Astrocyte (in vitro differentiated cells and primary cell): Measurements from ENCODE around the gene RBBP9. TPM values are rescaled to one million over a fixed set of nuclear protein-coding genes. Genes with fewer than 3 reads are reported as not detected.

Source experiments
- DNase-seq: peaks from one replicate; pipeline ENCODE4 v3.0.0-alpha.2; 2010; ENCODE audit warnings: low read depth
- FAIRE-seq: peaks from 2 replicates; lab custom pipeline; 2011; peaks lifted over from hg19 to GRCh38; lab: Jason Lieb, UNC
- H2AFZ ChIP-seq: 2 replicates; pipeline ENCODE4 v1.6.0; 2012; ENCODE audit warnings: low read depth, low read length, inconsistent platforms
- H3K27ac ChIP-seq: 2 replicates; pipeline ENCODE4 v1.5.1; 2011; ENCODE audit warnings: low read depth, low read length, inconsistent platforms
- H3K27me3 ChIP-seq: 2 replicates; pipeline ENCODE4 v1.6.0; 2011; ENCODE audit warnings: low read length, inconsistent platforms; ENCODE audit not compliant: insufficient read depth
- H3K36me3 ChIP-seq: 2 replicates; pipeline ENCODE4 v1.5.1; 2011; ENCODE audit warnings: low read length, inconsistent platforms; ENCODE audit not compliant: insufficient read depth
- H3K4me1 ChIP-seq: 2 replicates; pipeline ENCODE4 v1.5.1; 2011; ENCODE audit warnings: low read length, inconsistent platforms; ENCODE audit not compliant: insufficient read depth
- H3K4me2 ChIP-seq: 2 replicates; pipeline ENCODE4 v1.6.0; 2012; ENCODE audit warnings: low read length, inconsistent platforms
- H3K4me3 ChIP-seq: 2 replicates; pipeline ENCODE4 v1.5.1; 2011; ENCODE audit warnings: low read depth, mild to moderate bottlenecking, low read length, inconsistent platforms; ENCODE audit not compliant: insufficient read depth
- H3K79me2 ChIP-seq: 2 replicates; pipeline ENCODE4 v1.6.0; 2012; ENCODE audit warnings: mild to moderate bottlenecking, low read length, inconsistent platforms; ENCODE audit not compliant: insufficient read depth
- H3K9ac ChIP-seq: 2 replicates; pipeline ENCODE4 v1.6.0; 2012; ENCODE audit warnings: mild to moderate bottlenecking, low read length, inconsistent platforms
- H3K9me3 ChIP-seq: 2 replicates; pipeline ENCODE4 v1.5.1; 2012; ENCODE audit warnings: low read depth, mild to moderate bottlenecking, low read length, inconsistent platforms; ENCODE audit not compliant: insufficient read depth
- H4K20me1 ChIP-seq: 2 replicates; pipeline ENCODE4 v1.6.0; 2012; ENCODE audit warnings: low read length, inconsistent platforms; ENCODE audit not compliant: insufficient read depth
- H3K27ac Mint-ChIP-seq: one replicate; pipeline ENCODE4 v1.8.0; 2021; ENCODE audit warnings: mild to moderate bottlenecking, mixed read lengths; ENCODE audit not compliant: unreplicated experiment
- H3K27me3 Mint-ChIP-seq: one replicate; pipeline ENCODE4 v1.8.0; 2021; ENCODE audit warnings: low read depth, mixed read lengths; ENCODE audit not compliant: unreplicated experiment
- H3K36me3 Mint-ChIP-seq: one replicate; pipeline ENCODE4 v1.8.0; 2021; ENCODE audit warnings: low read depth, mixed read lengths; ENCODE audit not compliant: unreplicated experiment
- H3K4me1 Mint-ChIP-seq: one replicate; pipeline ENCODE4 v1.8.0; 2021; ENCODE audit warnings: low read depth, mixed read lengths; ENCODE audit not compliant: unreplicated experiment
- H3K4me3 Mint-ChIP-seq: one replicate; pipeline ENCODE4 v1.8.0; 2021; ENCODE audit warnings: mild to moderate bottlenecking, moderate library complexity, mixed read lengths; ENCODE audit not compliant: unreplicated experiment
- H3K9me3 Mint-ChIP-seq: one replicate; pipeline ENCODE4 v1.8.0; 2021; ENCODE audit warnings: mild to moderate bottlenecking, mixed read lengths; ENCODE audit not compliant: unreplicated experiment
- CTCF ChIP-seq: IDR thresholded peaks from 2 replicates; pipeline ENCODE4 v1.5.1; 2011; ENCODE audit warnings: low read depth, mild to moderate bottlenecking, inconsistent platforms, low read length, moderate library complexity; ENCODE audit not compliant: insufficient read depth
- EZH2 ChIP-seq: IDR thresholded peaks from 2 replicates; pipeline ENCODE4 v1.6.1; 2012; ENCODE audit warnings: mild to moderate bottlenecking, low read length, inconsistent platforms; ENCODE audit not compliant: insufficient read depth
- total RNA-seq: library from RNA; stranded (reverse); gene quantifications from 2 replicates; pipeline ENCODE4 v1.2.1, GENCODE V29; 2021

Gene RBBP9
- total RNA-seq, 1 donor from 2014 or later, result 14.4 TPM

GRCh38 chr20:18533978-18534644, 37.1 kb upstream of the RBBP9 start:
- FAIRE-seq, result no peak

GRCh38 chr20:18533491-18533890, 36.5 kb upstream of the RBBP9 start:
- no peak for FAIRE-seq
- Histone ChIP-seq H3K27me3 (no peaks in the 10 kb centered on the region), H3K36me3 (peaks cover 40% of the 10 kb centered on the region), H3K9me3 (no peaks in the 10 kb centered on the region), H3K4me1 (peaks cover 12% of the 10 kb centered on the region), H3K27ac (no peak overlapping the region), H3K4me3 (no peak overlapping the region), H3K4me2 (peak overlapping the region; percentile 19), H4K20me1 (peaks cover 9% of the 10 kb centered on the region), H2AFZ (no peak overlapping the region), H3K9ac (no peak overlapping the region), H3K79me2 (no peaks in the 10 kb centered on the region)
- H3K9me3 Mint-ChIP-seq, result no peaks in the 10 kb centered on the region
- no peak overlapping the region for H3K27ac Mint-ChIP-seq
- no peak overlapping the region for H3K4me3 Mint-ChIP-seq
- H3K27me3 Mint-ChIP-seq, result no peaks in the 10 kb centered on the region
- H3K36me3 Mint-ChIP-seq, result peaks cover 26% of the 10 kb centered on the region
- no peak for TF ChIP-seq EZH2
- TF ChIP-seq CTCF, result no peak
- no peaks in the 10 kb centered on the region for H3K4me1 Mint-ChIP-seq
- DNase-seq, result peak; percentile 32

More at GRCh38 chr20:18533978-18534644, 37.1 kb upstream of the RBBP9 start:
- Histone ChIP-seq H2AFZ (no peak overlapping the region), H3K79me2 (no peaks in the 10 kb centered on the region), H3K36me3 (peaks cover 34% of the 10 kb centered on the region), H3K4me3 (no peak overlapping the region), H3K9ac (no peak overlapping the region), H3K4me2 (no peak overlapping the region), H4K20me1 (peaks cover 9% of the 10 kb centered on the region), H3K27ac (no peak overlapping the region), H3K9me3 (no peaks in the 10 kb centered on the region), H3K27me3 (no peaks in the 10 kb centered on the region), H3K4me1 (peaks cover 12% of the 10 kb centered on the region)
- no peak overlapping the region for H3K4me3 Mint-ChIP-seq
- no peaks in the 10 kb centered on the region for H3K4me1 Mint-ChIP-seq
- no peak overlapping the region for H3K27ac Mint-ChIP-seq
- TF ChIP-seq EZH2 (no peak), CTCF (no peak)
- H3K27me3 Mint-ChIP-seq, result no peaks in the 10 kb centered on the region
- no peak for DNase-seq
- no peaks in the 10 kb centered on the region for H3K9me3 Mint-ChIP-seq
- H3K36me3 Mint-ChIP-seq, result peaks cover 22% of the 10 kb centered on the region

- DNase-seq (no peak), FAIRE-seq (no peak)
- Histone ChIP-seq H3K4me2 (no peak overlapping the region), H3K79me2 (no peaks in the 10 kb centered on the region), H3K27me3 (no peaks in the 10 kb centered on the region), H4K20me1 (peaks cover 9% of the 10 kb centered on the region), H3K4me1 (peaks cover 15% of the 10 kb centered on the region), H2AFZ (no peak overlapping the region), H3K4me3 (no peak overlapping the region), H3K9ac (no peak overlapping the region), H3K36me3 (peaks cover 43% of the 10 kb centered on the region), H3K27ac (no peak overlapping the region), H3K9me3 (no peaks in the 10 kb centered on the region)
- Mint-ChIP-seq H3K4me3 (no peak overlapping the region), H3K36me3 (peaks cover 31% of the 10 kb centered on the region), H3K4me1 (peaks cover 5% of the 10 kb centered on the region), H3K27ac (no peak overlapping the region), H3K9me3 (no peaks in the 10 kb centered on the region), H3K27me3 (no peaks in the 10 kb centered on the region)
- TF ChIP-seq EZH2 (no peak), CTCF (no peak)
Measured at GRCh38 chr20:18532626-18533025, 35.6 kb upstream of the RBBP9 start.
